ENCODE results near the gene SLC16A10.
"Not testable (repeated sequence)": the region's sequence is repeated elsewhere in the genome, so short reads cannot be mapped to it uniquely, and the experiment has no call there.

SLC16A10 gene

GRCh38 chr6:111221804-111222203, 134.5 kb downstream of the SLC16A10 start:
- DNase-seq, result no peak

- no peak for DNase-seq
Measured at GRCh38 chr6:111222341-111222740, 135.0 kb downstream of the SLC16A10 start.

DNA sequence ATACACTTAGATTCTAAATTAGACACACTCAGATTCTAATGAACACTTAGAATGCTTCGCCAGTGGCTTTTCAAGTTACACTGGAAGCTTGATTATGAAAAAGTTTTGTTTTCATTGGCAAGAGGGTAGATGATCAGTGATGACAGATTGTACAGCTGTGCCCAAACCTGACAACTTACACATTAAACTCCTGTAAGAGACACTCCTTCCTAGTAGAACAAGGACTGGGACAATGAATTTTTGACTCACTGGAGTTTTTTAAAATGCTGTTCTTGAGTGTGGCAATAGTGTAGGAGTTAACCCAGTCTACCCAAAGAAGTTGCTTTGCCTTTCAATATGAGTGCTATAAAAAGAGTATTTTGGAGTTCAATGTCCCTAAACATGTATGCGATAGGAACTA, 140.8 kb downstream of the SLC16A10 start:
- peak; percentile 12 for DNase-seq

DNA sequence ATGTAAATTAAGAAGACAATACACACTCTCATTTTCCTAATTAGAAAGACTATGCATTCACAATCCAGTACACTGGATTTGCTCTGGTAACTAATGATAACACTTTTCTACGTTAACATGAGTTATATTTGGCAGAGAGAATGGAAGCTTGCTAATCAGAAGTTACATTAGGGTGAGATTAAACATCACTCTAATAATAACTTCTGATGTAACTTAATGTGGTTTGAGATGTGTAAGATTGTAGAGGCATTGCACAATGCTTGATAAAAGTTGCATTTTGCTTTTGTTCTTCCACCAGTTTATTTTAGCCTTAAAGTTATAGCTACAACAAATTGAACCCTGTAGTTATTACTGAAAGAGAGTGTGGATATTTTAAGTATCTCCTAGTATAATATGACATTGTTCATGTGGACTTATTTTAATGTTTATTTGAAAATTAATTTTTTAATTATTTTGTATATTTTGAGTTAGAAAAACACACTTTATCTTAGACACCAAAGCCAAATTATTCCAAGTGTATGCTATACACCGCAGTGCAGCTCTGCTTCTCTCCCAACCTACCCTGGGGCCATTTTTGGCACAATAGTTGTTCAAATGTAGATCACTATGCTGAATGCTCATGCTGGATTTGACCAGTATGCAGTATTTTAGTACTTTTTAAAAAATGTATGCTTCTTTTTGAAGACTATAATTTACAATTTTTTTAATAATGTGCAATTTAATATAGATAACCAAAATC, 143.2 kb downstream of the SLC16A10 start:
- DNase-seq, result peak; percentile 78

GRCh38 chr6:111231090-111231459, 143.8 kb downstream of the SLC16A10 start:
- DNase-seq, result peak; percentile 77

- DNase-seq, result peak; percentile 6
Measured at GRCh38 chr6:111237852-111238251, 150.5 kb downstream of the SLC16A10 start.

GRCh38 chr6:111238464-111239119, 151.3 kb downstream of the SLC16A10 start:
- peak; percentile 28 for DNase-seq

- no peak for DNase-seq
Measured at GRCh38 chr6:111239461-111239860, 152.2 kb downstream of the SLC16A10 start.

DNA sequence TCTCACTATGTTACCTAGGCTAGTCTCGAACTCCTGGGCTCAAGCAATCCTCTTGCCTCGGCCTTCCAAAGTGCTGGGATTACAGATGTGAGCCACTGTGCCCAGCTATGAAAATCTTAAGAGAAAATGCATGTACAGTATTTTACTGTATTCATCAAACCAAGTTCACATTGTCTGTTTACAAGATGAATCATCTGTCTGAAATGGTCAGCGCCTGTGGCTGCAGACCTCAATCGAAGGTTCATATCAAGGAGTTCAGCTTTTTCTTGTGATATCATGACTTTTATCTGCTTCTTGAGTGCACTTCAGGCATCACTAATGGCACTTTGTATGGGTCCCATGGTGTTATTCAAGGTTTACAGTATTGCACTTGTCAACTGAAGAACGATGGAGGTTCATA, 155.1 kb downstream of the SLC16A10 start:
- peak; percentile 43 for DNase-seq

- DNase-seq, result no peak
Measured at GRCh38 chr6:111243095-111243494, 155.8 kb downstream of the SLC16A10 start.

DNA sequence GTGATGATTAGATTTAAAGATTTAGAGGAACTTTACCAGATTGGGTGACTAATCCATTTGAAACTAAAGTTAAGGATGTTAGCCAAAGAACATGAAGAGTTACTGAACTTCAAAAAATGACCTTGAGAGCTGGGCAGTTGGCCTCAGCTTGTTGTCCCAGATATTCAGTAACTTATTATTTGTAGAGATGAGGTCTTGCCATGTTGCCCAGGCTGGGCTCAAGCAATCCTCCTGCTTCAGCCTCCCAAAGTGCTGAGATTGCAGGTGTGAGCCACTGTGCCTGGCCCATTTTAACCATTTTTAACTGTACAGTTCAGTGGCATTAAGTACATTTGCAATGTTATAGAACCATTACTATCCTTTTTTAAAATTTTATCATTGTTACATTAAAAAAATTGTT, 161.5 kb downstream of the SLC16A10 start:
- DNase-seq, result no peak

- DNase-seq, result no peak
Measured at GRCh38 chr6:111250791-111251354, 163.6 kb downstream of the SLC16A10 start.

- no peak for DNase-seq
Measured at GRCh38 chr6:111252726-111253125, 165.4 kb downstream of the SLC16A10 start.

- DNase-seq, result no peak
Measured at GRCh38 chr6:111254004-111254778, 166.9 kb downstream of the SLC16A10 start.

DNA sequence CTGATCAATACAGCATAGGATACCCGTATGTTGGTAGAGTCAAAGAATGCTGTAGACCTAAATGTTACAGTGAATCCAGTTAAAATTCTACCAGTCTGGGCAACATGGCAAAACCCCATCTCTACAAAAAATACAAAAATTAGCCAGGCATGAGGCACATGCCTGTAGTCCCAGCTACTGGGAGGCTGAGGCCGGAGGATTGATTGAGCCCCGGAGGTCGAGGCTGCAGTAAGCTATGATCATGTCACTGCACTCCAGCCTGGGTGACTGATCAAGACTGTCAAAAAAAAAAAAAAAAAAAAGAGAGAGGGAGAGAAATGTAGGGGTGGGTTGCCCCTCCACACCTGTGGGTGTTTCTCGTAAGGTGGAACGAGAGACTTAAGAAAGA, 167.5 kb downstream of the SLC16A10 start:
- DNase-seq, result no peak

GRCh38 chr6:111255838-111256237, 168.5 kb downstream of the SLC16A10 start:
- DNase-seq, result not testable (repeated sequence)

DNA sequence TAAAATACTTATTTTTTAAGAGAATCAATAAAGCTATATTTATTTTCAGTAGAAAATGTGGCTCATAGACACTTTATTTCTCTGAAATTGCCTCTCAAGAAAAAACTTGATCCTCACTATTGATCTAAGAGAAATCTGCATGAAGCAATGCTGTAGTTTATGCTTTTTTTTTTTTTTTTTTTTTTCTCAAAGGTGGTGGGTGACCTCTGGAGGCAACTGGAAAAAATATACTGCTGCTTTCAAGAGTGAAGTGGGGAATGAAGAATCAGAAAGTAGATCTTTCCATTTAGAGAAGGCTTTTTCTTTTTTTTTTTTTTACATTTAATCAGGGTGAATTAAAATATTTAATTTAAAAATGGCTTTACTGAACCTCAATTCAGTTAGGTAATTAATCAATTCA, 169.3 kb downstream of the SLC16A10 start:
- peak; percentile 30 for DNase-seq

GRCh38 chr6:111258010-111258409, 170.7 kb downstream of the SLC16A10 start:
- no peak for DNase-seq

GRCh38 chr6:111258615-111259088, 171.3 kb downstream of the SLC16A10 start:
- DNase-seq, result peak; percentile 71

GRCh38 chr6:111259089-111259831, 172.0 kb downstream of the SLC16A10 start:
- DNase-seq, result peak; percentile 99

GRCh38 chr6:111260570-111261298, 173.4 kb downstream of the SLC16A10 start:
- no peak for DNase-seq

DNA sequence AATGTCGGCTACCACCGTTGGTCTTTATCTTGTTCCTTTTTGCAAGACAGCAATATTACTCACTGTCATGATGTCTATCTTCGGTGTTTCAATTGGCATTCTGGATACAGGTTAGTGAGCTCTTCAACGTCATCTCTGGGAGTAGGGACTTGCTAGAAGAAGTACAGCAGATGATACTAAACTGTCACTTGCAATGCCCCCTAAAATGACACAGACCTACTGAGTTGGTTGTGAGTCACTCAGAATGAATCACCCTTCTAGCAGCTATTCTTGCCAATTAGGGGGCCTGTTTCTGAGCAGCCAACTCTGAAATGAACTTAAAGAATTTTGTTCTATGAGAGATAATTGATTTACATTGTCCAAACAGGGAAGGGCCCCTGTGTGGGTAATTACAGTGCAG, 176.5 kb downstream of the SLC16A10 start:
- DNase-seq, result peak; percentile 65

All from fibroblast of upper back skin (primary cell).